GM18951 (cell line): ENCODE results near the gene ARHGAP45.
A peak's percentile ranks its signal among the peaks of the same experiment; 100 is the strongest.
"Not testable (repeated sequence)": the region's sequence is repeated elsewhere in the genome, so short reads cannot be mapped to it uniquely, and the experiment has no call there.

ENCODE experiments used
- POLR2A ChIP-seq: IDR thresholded peaks from 4 replicates; pipeline ENCODE4 v1.6.1; 2011; ENCODE audit warnings: mild to moderate bottlenecking; ENCODE audit not compliant: insufficient read length, insufficient read depth; ENCODE audit errors: extremely low read depth
- in situ Hi-C: fragments of 300-500 bp; cut with MboI; formaldehyde crosslinking; loops from one replicate; pipeline ENCODE4 v1.12.0; 2022; ENCODE audit warnings: low sequenced_read_pairs, mixed read lengths, inconsistent platforms; ENCODE audit not compliant: unreplicated experiment

The ARHGAP45 gene

DNA sequence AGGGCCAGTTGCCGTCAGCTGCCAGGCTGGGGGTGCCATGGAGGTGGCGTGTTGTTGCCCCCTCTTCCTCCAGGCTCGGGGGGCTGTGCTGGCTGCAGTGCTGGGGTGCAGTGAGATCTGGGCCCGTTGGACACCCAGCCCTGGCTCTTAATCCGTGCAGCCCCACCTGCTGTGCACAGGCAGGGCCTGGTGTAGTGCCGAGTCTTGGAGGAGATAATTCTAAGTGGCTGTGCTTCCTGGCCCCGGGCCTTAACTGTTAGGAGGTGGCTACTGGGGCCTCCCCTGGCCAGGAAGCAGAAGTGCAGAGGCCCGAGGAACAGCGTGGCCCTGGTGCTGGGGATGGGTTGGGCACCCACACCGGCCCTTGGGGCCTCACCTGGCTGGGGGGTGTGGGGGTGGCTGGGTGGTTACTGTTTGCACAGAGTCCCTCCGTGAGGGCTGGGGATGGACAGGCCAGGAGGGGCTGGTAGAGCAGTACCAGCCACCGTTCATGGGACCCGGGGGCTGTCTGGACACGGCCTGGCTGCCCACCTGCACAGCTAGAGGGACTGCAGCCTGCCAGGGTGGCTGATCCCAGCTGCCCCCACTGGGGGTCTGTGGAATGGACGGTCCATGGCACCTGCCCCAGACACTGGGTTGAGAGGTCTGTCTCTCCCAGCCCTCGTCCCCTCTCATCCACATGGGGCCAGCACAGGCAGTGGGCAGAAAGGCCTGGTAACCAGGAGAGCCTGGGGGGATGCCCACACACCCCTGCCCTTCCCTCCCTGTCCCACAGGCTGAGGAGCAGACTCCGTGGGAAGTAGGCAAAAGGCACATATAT lies 40.1 kb downstream of the ARHGAP45 start:
- no peak for TF ChIP-seq POLR2A
- in situ Hi-C loops: loop anchor here (5.0 kb wide), 1 partner anchor 85 kb away; no protein-coding TSS in a partner anchor

DNA sequence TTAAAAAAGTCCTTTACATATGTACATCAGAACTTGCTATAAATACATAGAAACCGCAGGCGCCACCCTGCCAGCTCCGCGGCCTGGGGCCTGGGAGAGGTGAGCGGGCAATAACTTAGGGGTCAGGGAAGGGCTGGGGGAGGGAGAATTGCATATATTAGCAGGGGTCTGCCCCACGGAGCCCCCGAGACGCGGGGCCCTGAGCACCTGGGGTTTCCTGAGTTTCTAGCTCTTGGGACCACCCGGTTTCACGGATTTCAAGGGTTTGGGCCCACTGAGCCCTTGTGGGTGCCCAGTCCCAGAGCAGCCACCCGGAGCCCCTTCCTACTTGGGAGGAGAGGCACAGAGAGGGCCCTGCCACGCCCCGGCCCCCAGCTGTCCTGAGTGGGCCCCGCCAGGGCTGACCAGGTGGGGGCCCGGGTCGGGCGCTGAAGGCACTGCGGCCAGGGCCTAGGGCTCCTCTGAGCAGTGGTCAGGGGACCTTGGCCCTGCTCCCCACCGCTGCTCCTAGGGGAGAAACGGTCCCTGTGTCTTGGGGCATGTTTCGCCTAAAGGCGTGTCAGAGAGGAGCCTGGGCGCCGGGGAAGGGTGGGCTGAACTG lies 40.8 kb downstream of the ARHGAP45 start:
- in situ Hi-C loops: loop anchor here (5.0 kb wide), 1 partner anchor 85 kb away; no protein-coding TSS in a partner anchor

DNA sequence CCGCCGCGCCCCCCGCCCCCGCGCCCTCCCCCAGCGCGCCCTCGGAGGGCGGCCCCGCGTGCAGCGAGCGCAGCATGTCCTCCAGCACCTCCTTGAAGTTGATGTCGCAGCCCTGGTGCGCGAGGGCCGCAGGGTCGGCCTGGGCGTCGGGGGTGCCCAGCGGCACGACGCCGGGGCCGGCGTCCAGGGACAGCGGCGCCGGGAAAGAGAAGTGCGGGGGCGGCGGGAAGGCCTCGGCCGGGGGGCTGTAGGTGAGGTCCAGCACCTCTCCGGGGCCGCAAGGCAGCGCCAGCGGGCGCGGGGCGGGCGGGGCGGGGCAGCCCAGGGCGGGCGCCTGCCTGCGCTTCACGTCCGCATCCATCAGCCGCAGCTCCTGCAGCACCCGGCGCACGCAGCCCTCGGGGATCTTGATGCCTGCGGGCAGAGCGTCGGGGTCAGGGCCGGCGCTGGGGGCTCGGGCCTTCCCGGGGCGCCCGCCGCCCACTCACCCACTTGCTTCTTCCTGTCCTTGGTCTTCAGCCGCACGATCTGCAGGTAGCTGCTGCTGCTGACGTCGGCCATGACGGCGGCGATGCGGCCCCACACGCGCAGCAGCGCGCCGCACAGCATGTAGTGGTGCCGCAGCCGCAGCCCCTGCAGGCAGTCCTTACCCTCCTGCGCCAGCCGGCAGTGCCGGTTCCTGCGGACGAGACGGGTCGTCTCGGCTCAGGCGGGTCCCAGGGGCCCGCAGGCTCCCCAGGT lies 41.5 kb downstream of the ARHGAP45 start:
- peak; percentile 21 for TF ChIP-seq POLR2A
- in situ Hi-C loops: loop anchor here (5.0 kb wide), 1 partner anchor 84 kb away; no protein-coding TSS in a partner anchor

More for the DNA sequence above, 40.8 kb downstream of the ARHGAP45 start:
- no peak for TF ChIP-seq POLR2A

DNA sequence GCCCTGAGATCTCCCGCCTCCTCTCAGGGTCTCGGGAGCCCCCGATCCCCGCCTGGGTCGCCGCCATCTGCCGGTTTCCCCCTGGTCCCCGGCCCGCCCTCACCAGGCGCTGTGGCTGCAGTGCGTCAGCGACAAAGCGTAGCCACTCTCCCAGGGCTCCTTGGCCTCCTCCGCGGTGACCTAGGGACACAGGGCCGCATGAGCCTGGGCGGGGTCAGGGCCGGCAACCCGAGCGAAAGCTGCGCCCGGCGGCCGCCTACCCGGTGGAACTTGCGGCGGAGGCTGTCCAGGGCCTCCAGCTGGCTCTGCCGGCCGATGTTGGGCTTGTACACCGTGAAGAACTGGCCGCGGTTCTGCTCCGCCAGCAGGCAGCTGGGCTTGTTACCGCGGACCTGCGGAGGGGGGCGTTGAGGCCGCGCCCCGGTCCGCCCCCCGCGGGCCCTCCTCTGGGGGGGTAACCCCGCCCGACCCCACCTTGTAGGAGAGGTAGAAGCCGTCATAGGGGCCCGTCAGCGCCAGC lies 42.1 kb downstream of the ARHGAP45 start:
- in situ Hi-C loops: loop anchor here (5.0 kb wide), 1 partner anchor 83 kb away; no protein-coding TSS in a partner anchor
- no peak for TF ChIP-seq POLR2A

DNA sequence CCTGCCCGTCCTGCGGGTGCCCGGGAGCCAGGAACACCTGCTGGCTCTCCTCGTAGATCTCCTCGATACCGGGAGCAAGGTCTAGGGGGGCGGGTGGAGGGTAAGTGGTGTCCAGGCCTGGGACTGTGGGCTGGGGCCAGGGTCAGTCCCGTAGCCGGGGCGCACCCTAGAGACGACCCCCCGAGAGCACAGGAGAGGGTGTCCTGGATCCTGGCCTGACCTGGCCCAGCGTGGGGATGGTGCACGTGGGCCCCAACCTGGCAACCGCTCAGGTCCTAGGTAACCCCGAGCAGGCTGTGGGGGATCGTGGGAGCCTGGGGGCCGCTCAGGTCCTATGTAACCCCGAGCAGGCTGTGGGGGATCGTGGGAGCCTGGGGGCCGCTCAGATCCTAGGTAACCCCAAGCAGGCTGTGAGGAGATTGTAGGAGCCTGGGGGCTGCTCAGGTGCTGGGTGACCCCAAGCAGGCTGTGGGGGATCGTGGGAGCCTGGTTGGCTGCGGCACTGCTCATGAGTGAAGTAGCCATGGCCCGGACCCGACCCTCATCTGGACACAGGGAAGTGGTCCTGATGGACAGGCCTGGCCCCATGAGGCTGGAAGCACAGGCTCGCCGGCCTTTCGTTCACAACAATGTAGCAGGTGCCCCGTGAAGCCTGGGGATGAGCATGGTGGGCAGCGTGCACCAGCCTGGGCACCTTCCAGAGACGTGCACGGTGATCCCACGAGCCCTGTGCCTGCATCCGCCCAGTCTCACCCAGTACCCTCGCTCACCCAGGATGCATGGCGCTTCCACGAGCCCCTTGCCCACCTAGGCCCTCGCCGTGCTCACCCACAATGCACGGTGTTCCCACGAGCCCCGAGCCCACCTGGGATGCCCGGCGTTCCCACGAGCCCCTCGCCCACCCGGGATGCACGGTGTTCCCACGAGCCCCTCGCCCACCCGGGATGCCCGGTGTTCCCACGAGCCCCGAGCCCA lies 43.0 kb downstream of the ARHGAP45 start:
- in situ Hi-C loops: loop anchor here (5.0 kb wide), 1 partner anchor 82 kb away; no protein-coding TSS in a partner anchor
- no peak for TF ChIP-seq POLR2A

DNA sequence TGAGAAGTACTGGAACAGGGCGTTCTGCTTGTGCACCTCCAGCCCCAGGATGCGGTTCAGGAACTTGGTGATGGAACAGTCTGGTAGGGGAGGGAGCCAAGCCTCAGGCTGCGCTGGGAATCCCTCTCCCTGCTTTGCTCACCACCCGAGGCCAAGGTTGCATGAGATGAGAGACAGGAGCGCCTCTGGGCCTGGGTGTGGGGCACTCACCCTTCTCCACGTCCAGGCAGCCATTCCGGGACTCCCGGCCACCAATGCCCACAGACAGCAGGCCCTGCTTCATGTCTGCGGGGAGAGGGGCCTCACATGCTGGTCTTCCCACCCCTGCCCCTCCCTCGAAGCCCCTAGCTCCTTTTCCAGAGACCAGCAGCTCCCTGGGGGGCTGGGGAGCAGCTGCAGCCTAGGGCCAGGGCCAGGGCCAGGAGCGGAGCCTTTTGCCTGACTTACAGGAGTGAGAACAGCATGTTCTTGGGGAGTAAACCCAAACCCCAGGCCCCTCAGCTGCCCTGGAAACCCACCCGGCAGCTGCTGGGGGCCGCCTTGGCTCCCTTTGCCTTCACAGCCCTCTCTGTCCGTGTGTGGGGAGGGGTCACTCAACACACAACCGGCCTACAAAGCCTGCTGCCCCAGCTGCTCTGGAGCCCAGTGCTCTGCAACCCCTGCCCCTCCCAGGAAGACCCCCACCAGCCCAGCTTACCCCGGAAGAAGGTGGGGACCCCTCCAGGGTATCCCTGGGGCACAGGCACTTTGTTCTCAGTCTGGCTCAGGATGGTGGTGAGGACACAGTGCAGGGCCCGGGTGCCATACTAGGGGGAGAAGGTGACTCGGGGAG lies 44.1 kb downstream of the ARHGAP45 start:
- TF ChIP-seq POLR2A: no peak
- in situ Hi-C loops: no loop called here

DNA sequence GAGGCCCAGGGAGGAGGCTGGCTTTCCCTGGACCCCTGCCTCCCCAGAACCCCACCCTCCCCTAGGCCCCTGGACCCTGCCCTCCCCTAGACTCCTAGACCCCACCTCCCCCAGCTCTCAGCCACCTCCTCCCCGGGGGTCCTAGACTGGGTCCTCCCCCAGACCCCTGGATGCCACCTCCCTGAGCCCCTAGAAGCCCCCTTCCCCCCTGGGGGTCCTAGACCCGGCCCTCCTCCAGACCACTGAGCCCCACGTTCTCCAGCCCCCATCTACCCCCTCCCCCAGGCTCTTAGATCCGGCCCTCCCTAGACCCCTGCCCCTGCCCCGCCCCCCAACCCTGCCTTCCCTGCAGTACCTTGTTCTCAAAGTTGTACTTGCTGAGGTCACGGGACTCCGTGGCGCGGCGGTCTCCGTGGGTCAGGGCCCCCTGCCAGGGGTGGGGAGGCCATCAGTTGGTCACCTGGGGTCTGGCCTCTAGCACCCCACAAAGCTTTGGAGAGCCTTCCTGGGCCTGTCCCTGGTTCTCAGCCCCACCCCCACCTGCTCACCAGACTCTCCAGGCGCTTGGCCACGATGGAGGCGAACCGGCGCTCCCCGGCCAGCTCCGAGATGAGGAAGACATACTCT lies 44.8 kb downstream of the ARHGAP45 start:
- in situ Hi-C loops: no loop called here
- TF ChIP-seq POLR2A: no peak

DNA sequence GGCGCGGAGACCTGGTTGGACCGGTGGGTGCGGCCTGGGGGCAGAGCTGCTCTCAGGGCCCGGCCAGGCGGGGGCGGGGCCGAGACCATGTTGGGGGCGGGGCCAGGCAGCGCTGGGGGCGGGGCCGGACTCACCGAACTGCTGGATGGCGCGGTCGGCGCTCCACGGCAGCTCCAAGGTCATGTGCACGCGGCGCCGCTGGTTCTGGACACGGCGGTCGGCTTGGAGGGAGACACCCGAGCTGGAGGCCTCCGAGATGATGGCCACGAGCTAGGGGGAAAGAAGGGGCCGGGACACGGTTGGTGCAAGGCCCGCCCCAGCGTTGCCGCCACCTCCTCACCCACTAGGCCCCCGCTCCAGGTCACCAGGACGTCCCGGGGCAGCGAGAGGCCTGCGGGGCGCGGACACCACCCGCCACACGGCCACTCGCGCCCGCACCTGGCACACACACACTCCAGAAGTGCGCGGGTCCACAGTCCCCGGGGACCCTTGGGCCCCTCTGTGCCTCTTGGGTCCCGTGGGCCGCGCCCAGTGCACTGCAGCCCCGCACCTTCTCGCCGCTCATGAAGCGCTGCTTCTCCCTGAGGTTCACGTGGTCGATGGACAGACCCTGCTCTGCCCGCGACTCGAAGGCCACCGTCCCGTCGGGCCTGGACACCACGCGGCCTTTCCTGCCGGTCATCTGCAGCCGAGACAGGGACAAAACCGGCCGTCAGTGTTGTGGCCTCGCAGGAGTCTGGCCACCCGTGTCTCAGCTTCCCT lies 45.5 kb downstream of the ARHGAP45 start:
- TF ChIP-seq POLR2A: no peak
- in situ Hi-C loops: no loop called here

DNA sequence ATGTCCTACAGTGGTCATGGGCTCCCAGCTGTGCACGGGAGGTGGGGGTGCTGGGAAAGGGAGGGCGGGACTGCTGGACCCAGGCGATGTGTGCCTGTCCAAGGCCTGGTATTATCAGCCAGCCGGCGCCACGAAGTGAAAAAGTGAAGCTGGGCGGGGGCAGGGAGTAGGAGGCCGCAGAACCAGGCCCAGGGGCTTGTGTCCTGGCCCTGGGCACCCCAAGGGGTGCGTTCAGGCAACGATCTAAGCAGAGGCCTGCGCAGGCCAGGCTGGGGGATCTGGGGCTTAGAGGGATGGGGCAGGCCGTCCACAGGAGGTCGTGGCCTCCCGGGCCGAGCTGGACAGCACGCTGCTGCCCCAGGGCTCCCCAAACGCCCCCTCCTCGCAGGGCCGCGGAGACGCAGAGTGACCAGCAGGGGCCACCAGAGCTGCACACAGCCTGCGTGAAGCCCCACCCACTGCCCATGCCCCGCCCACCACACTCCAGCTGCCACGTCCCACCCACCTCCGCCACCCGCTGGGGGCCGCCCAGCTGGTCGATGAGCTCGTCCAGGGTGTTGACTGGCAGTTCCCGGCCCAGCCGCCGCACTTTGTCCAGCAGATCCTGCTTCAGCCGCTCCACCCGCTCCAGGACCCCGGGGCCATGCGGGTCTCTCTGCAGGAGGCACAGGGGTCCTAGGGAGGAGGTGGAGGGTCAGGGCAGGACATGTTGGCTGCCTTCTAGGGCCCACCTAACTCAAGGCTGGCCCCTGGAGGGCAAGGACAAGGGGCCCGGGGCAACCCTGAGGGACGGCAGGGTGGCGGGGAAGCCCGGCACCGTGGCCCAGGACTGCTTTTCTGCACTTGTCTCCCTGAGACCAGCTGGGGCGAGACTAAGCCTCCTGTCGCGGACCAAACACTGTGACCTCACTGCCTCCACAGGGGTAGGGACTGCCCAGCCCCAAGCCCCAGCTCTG lies 46.3 kb downstream of the ARHGAP45 start:
- in situ Hi-C loops: no loop called here
- no peak for TF ChIP-seq POLR2A

DNA sequence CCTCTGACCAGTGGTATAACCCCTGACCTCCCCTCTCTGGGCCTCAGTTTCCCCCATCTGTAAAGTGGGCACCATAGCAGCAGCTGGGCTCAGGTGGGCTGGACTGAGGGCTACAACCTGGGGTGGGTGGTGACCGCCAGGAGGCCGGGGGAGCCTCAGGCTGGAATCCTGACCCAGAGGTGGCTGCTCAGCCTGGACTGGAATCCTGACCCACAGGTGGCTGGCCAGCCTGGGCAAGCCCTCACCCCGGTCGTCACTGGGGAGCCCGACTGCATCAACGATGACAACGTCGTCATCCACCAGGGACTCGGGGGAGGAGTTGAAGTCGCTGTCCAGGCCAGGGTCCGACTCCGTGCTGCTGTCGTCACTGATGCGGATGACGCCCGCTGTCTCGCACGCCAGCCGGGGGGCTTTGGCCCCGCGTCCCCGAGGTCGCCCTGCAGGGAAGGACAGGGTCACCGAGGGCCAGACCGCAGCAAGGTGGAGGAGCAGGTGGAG lies 47.1 kb downstream of the ARHGAP45 start:
- in situ Hi-C loops: no loop called here
- TF ChIP-seq POLR2A: no peak

DNA sequence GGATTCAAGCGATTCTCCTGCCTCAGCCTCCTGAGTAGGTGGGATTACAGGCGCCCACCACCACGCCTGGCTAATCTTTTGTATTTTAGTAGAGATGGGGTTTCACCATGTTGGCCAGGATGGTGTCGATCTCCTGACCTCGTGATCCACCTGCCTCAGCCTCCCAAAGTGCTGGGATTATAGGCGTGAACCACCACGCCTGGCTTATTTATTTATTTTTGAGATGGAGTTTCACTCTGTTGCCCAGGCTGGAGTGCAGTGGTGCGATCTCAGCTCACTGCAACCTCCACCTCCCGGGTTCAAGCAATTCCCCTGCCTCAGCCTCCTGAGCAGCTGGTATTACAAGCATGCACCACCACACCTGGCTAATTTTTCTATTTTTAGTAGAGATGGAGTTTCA lies 47.8 kb downstream of the ARHGAP45 start:
- in situ Hi-C loops: not testable (repeated sequence)
